Panc1 (cell line): ENCODE results near the gene ANAPC1. TPM values are rescaled to one million over a fixed set of nuclear protein-coding genes. Genes with fewer than 3 reads are reported as not detected.
"Not testable (repeated sequence)": the region's sequence is repeated elsewhere in the genome, so short reads cannot be mapped to it uniquely, and the experiment has no call there.

Source experiments
- ATAC-seq: fragments of 200-7000 bp; cut with Tn5 transposase; 2 replicates; pipeline ENCODE4 v1.9.1; 2020; ENCODE audit warnings: mild to moderate bottlenecking, moderate library complexity
- BruUV-seq: library from RNA; stranded (reverse); fragments of 400-500 nt; replicated peaks from 2 replicates; lab custom pipeline; 2021; lab: Mats Ljungman, UMichigan
- CTCF ChIA-PET: fragments of 300-600 bp; sonication (Branson Sonifier 250); formaldehyde crosslinking; loops from one replicate; lab custom pipeline; 2022; ENCODE audit warnings: antibody characterized with exemption; lab: Charles Lee
- POLR2A ChIA-PET: fragments of 300-600 bp; sonication (Branson Sonifier 250); formaldehyde crosslinking; loops from one replicate; lab custom pipeline; 2022; ENCODE audit warnings: antibody characterized with exemption; lab: Charles Lee
- DNase-seq: peaks from one replicate; pipeline ENCODE4 v3.0.0-alpha.2; 2010; ENCODE audit warnings: low read depth, low spot score
- H3K27ac ChIP-seq: 2 replicates; pipeline ENCODE4 v1.5.1; 2011; ENCODE audit warnings: mild to moderate bottlenecking, low read length, inconsistent platforms
- H3K27me3 ChIP-seq: fragments of 200-500 bp; sonication (Bioruptor generic); 2 replicates; pipeline ENCODE4 v1.6.0; 2014; ENCODE audit warnings: low read length, inconsistent platforms; ENCODE audit not compliant: control insufficient read depth, insufficient read depth
- H3K36me3 ChIP-seq: fragments of 200-500 bp; sonication (Bioruptor generic); 2 replicates; pipeline ENCODE4 v1.5.1; 2014; ENCODE audit warnings: inconsistent platforms, mild to moderate bottlenecking, low read length, moderate library complexity; ENCODE audit not compliant: control insufficient read depth, insufficient read depth
- H3K4me1 ChIP-seq: 2 replicates; pipeline ENCODE4 v1.5.1; 2011; ENCODE audit warnings: inconsistent platforms, mild to moderate bottlenecking, low read length, moderate library complexity; ENCODE audit not compliant: control insufficient read depth, insufficient read depth
- H3K4me3 ChIP-seq, 2 experiments: 2 replicates each; pipeline ENCODE4 v1.5.1; 2011 to 2012; ENCODE audit warnings: low read depth in 2 of 2, low read length in 2 of 2, mild to moderate bottlenecking in 2 of 2, inconsistent platforms in 1 of 2, moderate library complexity in 1 of 2
- H3K9me3 ChIP-seq: fragments of 200-500 bp; sonication (Bioruptor generic); 2 replicates; pipeline ENCODE4 v1.5.1; 2014; ENCODE audit warnings: low read depth, mild to moderate bottlenecking, inconsistent platforms, low read length, moderate library complexity; ENCODE audit not compliant: control insufficient read depth, insufficient read depth
- in situ Hi-C: cut with HindIII; loops from 2 replicates; pipeline ENCODE4 v1.10.0; 2016; ENCODE audit warnings: low sequenced_read_pairs, low pct_unique_long_range_greater_than_20kb
- intact Hi-C: fragments of 100-400 bp; cut with micrococcal nuclease; formaldehyde crosslinking; loops from one replicate; pipeline ENCODE4 v1.10.0; 2022; ENCODE audit not compliant: unreplicated experiment
- total RNA-seq: library from RNA; stranded (reverse); gene quantifications from one replicate; pipeline ENCODE4 v1.2.1, GENCODE V29; 2021; ENCODE audit not compliant: unreplicated experiment
- TF ChIP-seq, protein P1 (sequence below): fragments of 450-650 bp; IDR thresholded peaks from 2 replicates; pipeline ENCODE4 v1.5.1; 2017; ENCODE audit warnings: mild to moderate bottlenecking

ANAPC1 gene
- total RNA-seq, 1 experiment from 2014 or later = 75.1 TPM

DNA sequence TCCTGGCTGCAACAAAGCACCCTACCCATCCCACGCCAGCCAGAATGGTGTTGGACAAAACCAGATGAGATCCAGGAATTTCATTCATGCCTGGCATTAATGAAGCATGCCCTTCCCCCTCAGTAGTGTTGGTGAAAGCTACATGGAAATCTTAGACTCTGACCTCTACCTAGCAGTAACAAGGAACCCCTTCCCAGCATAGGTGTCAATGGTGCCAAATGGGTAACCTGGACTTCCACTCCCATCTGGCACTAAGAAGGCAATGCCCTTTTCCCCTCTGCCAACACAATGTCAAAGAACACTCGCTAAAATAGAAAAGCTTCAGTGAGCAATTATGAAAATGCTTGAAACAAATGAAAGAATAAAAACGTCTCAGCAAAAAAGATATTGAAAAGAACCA lies 131.5 kb downstream of the ANAPC1 start:
- H3K4me3 ChIP-seq, H3K36me3 ChIP-seq, H3K27ac ChIP-seq, H3K4me1 ChIP-seq, BruUV-seq, in situ Hi-C loops, CTCF ChIA-PET, H3K27me3 ChIP-seq, intact Hi-C loops, ATAC-seq, DNase-seq, POLR2A ChIA-PET, H3K9me3 ChIP-seq: not testable (repeated sequence)

DNA sequence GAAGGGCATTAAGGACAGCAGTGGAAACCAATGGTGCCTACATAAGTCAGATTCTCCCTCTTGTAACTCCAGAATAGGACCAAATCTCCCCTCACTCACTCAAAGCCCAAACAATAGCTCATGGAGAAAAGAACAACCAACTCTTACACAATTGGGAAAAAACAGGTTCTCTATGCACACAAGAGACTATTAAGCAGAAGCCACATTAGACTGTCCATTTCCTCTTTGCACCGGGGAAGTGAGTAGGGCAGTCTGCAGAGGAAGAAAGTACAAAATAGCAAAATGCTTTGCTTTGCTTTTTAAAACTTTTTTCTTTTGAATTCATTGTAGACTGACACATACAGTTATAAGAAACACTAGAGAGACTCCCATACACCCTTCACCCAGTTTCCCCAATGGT lies 133.4 kb downstream of the ANAPC1 start:
- H3K27ac ChIP-seq, H3K4me3 ChIP-seq, DNase-seq, intact Hi-C loops, in situ Hi-C loops, H3K9me3 ChIP-seq, ATAC-seq, H3K36me3 ChIP-seq, H3K4me1 ChIP-seq, POLR2A ChIA-PET, CTCF ChIA-PET, BruUV-seq, H3K27me3 ChIP-seq: not testable (repeated sequence)

DNA sequence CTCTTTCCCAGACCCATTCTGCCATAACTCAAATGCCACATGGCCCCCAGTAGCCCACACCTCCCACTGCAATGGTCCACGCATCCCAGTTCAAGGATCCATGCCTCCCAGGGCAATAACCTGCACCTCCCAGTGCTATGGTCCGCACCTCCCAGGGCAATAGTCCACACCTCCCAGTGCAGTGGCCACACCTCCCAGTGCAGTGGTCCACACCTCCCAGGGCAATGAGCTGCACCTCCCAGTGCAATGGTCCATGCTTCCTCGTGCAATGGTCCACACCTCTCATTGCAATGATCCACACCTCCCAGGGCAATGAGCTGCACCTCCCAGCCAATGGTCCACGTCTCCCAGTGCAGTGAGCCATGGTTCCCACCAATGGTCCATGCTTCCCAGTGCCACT lies 135.6 kb downstream of the ANAPC1 start:
- H3K4me3 ChIP-seq, H3K27me3 ChIP-seq, POLR2A ChIA-PET, CTCF ChIA-PET, H3K27ac ChIP-seq, H3K36me3 ChIP-seq, H3K9me3 ChIP-seq, H3K4me1 ChIP-seq, intact Hi-C loops, DNase-seq, BruUV-seq, in situ Hi-C loops: not testable (repeated sequence)
- ATAC-seq = 0 out of 2 replicates have a peak, but pooled peaks have one; percentile 20

DNA sequence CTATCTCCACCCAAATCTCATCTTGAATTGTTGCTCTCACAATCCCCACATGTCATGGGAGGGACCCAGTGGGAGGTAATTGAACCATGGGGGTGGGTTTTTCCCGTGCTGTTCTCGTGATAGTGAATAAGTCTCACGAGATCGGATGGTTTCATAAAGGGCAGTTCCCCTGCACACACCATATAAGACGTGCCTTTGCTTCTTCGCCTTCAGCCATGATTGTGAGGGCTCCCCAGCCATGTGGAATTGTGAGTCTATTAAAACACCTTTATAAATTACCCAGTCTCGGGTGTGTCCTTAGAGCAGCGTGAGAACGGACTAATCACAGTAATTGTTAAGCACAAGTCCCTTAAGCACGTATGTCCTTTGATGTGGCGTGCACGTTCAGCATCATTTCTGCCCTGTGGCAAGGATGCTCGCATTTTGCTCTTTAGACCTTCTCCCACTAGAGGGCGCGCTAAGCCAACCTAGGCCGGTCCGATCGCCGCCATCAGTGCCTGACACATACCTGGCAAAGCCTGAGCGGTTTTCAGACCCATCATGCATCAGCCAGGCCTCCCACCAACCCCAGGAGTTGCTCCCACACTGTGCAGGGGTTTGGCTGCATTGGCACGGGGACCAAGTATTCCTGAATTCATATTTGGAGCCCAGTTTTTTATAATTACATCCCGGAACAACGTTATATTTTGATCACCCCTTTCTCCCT lies 136.4 kb downstream of the ANAPC1 start:
- DNase-seq, H3K27ac ChIP-seq, BruUV-seq, POLR2A ChIA-PET, H3K4me3 ChIP-seq, in situ Hi-C loops, H3K27me3 ChIP-seq, H3K9me3 ChIP-seq, H3K36me3 ChIP-seq, CTCF ChIA-PET, H3K4me1 ChIP-seq, intact Hi-C loops: not testable (repeated sequence)
- peak; percentile 93 for ATAC-seq
- TF ChIP-seq, protein P1, sequence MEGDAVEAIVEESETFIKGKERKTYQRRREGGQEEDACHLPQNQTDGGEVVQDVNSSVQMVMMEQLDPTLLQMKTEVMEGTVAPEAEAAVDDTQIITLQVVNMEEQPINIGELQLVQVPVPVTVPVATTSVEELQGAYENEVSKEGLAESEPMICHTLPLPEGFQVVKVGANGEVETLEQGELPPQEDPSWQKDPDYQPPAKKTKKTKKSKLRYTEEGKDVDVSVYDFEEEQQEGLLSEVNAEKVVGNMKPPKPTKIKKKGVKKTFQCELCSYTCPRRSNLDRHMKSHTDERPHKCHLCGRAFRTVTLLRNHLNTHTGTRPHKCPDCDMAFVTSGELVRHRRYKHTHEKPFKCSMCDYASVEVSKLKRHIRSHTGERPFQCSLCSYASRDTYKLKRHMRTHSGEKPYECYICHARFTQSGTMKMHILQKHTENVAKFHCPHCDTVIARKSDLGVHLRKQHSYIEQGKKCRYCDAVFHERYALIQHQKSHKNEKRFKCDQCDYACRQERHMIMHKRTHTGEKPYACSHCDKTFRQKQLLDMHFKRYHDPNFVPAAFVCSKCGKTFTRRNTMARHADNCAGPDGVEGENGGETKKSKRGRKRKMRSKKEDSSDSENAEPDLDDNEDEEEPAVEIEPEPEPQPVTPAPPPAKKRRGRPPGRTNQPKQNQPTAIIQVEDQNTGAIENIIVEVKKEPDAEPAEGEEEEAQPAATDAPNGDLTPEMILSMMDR = peak; percentile 67

DNA sequence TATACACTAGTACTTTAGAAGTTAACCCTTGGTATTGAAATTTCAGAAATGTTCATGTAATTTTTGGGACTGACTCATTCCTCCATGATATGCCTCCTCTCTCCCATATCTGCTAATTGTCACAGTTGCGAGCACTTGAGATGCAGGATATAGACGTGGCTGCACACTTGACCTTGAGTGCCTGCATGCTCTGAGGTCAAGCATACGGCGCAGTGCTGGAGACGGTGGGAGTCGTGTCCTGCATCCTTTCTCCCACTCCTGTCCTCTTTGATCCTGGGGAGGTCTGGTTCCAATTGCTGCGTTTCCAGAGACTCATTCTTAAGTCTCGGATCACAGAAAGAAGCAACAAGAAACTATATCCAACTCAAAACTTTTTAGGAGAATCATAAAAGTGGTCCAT lies 139.2 kb downstream of the ANAPC1 start:
- H3K4me3 ChIP-seq, ATAC-seq, DNase-seq, in situ Hi-C loops, CTCF ChIA-PET, H3K36me3 ChIP-seq, H3K27me3 ChIP-seq, POLR2A ChIA-PET, H3K27ac ChIP-seq, H3K4me1 ChIP-seq, BruUV-seq, intact Hi-C loops, H3K9me3 ChIP-seq: not testable (repeated sequence)

DNA sequence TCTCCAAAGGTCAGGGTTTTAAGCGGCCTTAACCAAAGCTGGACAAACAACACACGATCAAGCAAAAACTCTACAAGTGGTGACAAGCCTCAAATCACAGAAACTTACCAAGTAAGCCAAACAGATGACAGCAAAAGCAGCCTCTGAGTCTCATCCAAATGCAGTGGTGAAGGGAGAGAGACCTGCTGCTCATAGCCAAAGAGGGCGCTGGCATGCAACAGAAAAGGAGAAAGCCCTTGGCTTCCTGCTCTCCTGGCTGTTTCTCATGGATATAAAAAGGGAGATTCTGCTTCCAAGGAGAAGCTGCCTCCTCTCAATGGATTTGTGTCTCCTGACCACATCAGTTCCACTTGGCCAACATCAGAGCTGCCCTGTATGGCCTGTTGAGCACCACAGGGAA lies 142.5 kb downstream of the ANAPC1 start:
- H3K4me1 ChIP-seq, DNase-seq, H3K9me3 ChIP-seq, BruUV-seq, H3K27ac ChIP-seq, H3K27me3 ChIP-seq, POLR2A ChIA-PET, H3K4me3 ChIP-seq, intact Hi-C loops, ATAC-seq, in situ Hi-C loops, H3K36me3 ChIP-seq, CTCF ChIA-PET: not testable (repeated sequence)
